GM12874 (cell line): ENCODE measurements around the gene MDN1.

ENCODE experiments used
- CTCF ChIP-seq: IDR thresholded peaks from 2 replicates; pipeline ENCODE4 v1.5.1; 2011; ENCODE audit warnings: low read depth, mild to moderate bottlenecking, control low read depth, low read length, moderate library complexity; ENCODE audit not compliant: insufficient read depth

Gene MDN1

DNA sequence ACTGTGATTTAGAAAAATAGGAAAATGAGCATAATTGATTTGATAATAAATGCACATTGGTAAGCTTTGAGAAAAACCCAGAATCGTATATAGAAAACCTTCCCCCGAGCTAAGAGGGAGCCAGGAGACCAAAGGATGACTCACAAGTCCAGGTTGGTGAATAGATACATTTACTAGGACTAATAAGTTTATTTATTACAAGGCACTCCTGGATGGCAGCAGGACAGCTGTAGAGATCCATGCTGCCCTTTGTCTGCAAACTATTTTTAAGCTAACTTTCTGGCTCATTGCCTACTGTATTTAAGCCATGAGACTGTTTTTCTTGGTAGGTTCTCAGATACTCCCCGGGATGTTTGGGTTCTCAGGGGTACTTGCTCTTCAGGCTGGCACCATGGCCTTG lies 23.5 kb upstream of the MDN1 start:
- no peak for TF ChIP-seq CTCF

DNA sequence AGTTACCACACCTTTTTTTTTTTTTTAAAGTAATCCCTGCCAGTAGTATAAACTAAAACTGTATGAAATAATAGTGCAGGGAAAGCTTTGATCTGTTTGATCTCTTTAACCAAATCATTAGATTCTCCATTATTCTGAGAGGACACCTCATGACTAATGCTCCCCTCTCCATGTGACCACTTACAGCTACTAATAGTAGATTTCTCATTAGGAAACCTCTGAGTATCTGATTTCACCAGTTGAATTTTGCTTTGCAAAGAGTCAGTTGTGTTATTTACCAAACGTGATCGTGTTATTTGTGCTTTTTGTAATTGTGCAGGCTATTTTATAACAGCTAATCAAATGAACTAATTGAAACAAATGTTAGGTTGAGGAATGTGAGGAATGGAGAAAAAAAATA lies 22.6 kb upstream of the MDN1 start:
- TF ChIP-seq CTCF = no peak

- TF ChIP-seq CTCF = no peak
These were observed 20.9 kb upstream of the MDN1 start for GRCh38 chr6:89840538-89840937.

DNA sequence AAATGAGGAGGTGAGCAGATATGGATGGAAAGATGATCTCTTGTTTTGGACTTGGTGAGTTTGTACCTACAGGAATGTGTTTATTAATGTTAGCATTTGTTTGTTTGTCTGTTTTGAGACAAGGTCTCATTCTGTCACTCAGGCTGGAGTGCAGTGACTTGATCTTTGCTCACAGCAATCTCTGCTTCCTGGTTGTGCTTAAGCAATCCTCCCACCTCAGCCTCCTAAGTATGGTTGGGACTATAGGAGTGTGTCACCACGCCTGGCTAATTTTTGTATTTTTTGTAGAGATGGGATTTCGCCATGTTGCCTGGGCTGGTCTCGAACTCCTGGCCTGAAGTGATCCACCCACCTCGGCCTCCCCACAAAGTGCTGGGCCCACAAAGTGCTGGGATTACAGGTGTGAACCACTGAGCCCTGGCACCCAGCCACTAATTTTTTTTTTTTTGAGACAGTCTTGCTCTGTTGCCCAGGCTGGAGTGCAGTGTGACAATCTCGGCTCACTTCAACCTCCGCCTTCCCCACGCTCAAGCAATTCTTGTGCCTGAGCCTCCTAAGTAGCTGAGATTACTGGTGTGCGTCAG lies 17.1 kb upstream of the MDN1 start:
- TF ChIP-seq CTCF = no peak

- no peak for TF ChIP-seq CTCF
These were observed 15.5 kb upstream of the MDN1 start for GRCh38 chr6:89834884-89835792.

- TF ChIP-seq CTCF = no peak
These were observed 10.7 kb upstream of the MDN1 start for GRCh38 chr6:89830170-89830809.

GRCh38 chr6:89829472-89830169 lies 10.0 kb upstream of the MDN1 start, which contains the start of gene CASP8AP2:
Gene CASP8AP2 (plus strand): TSS chr6:89829880.
- no peak for TF ChIP-seq CTCF
